Stimulated activated CD8-positive, alpha-beta memory T cell treated with anti-CD3 and anti-CD28 coated beads, Interleukin-7, amount 100 ng/mL, for 1 hour (primary cell): Measurements from ENCODE around the gene GALNS.

Experiments used
- DNase-seq, 2 donors: peaks; one replicate each; pipeline ENCODE4 v3.0.0-alpha.2; 2020; ENCODE audit warnings: low read depth in 2 of 2

Gene GALNS

DNA sequence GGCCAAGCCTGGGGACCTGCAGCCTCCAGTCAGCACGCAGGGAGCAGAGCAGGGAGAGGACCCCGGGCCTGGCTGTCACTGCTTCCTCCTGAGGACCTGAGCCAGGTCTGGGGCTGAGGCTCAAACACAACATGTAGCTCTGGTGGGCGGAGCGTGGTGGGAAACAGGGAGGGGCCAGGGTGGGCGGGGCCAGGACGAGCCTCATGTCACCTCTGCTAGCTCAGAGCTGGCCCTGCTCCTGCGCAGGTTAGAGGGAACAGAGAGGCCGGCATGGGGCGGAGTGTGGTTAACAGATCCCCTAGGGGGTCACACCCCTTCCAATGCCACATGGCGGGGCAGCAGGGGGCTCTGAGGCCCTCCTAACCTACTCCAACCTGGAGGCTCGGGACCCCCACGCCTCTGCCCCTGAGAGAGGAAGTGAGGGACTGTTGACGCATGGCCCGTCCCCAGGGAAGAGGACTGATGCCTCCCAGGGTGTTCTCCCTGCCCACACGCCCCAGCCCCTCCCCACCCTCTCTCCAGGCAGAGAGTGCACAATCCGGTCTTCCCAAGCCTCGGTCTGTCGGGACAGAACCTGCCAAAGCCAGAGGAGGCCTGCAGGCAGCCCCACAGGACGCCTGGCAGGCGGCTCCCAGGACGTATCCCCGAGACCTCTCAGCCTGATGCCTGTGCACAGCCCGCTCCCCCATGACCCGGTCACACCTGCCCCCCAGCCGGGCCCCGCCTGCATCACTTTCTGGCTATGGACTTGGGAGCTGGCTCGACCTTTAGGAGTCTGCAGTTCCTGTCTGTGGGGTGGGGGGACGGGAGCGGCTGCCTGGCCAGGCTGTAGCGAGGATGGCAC, 86.9 kb downstream of the GALNS start:
- no peak for DNase-seq

DNA sequence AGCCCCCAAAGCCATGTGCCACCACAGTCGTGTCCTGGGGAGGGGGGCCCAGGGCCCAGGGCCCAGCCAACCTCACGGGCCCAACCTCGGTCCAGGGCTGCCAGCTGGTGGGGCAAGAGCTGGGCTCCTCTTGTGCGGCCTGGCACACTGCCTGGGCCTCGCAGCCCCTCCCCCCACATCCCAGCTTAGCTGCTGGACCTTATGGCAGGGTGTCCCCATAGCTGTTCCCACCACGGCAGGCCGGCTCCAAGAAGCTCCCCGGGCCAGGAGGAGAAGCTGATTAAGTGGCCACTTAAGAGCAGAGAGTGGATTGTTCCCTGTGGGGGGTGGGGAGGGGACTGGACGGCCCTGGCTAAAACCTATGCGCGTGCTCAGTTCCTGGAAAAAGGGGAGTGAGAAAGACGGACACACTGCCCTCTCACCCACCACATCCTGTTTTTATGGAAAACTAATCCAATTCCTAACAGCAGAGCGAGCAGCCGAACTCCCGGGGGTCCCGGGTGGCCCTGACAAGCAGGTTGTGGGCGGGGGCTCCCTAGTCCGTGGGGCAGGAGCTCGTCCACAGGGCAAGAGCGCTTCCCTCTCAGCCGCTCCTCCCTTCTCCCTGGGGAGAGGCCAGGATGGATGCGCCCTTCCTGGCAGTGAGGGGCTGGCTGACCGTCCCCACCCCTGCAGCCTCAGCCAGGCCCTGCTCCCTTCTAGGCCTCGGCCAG, 88.5 kb downstream of the GALNS start:
- DNase-seq = no peak

DNA sequence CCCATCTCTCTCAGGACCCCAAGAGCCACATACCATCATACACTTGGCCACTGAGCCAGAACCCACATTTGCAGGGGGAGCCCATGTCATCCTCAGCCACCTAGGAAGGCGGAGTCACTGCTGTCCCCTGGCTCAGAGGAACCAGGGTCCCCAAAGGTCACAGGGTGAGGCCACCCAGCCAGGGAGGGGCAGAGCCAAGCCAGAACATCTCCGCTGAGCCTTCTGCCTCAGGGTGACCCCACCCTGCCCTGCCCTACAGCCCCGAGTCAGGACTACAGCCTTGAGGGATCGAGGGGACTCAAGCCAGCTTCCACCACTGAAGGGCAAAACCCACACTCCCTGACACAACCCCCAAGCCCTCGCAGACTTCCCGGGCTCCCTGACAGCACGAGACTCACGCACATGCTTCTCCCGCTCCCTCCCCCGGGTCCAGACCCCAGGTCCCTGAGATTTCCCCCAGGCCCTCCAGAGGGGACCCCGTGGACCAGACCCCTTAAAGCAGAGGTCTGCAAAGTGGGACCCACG, 89.1 kb downstream of the GALNS start:
- no peak for DNase-seq

DNA sequence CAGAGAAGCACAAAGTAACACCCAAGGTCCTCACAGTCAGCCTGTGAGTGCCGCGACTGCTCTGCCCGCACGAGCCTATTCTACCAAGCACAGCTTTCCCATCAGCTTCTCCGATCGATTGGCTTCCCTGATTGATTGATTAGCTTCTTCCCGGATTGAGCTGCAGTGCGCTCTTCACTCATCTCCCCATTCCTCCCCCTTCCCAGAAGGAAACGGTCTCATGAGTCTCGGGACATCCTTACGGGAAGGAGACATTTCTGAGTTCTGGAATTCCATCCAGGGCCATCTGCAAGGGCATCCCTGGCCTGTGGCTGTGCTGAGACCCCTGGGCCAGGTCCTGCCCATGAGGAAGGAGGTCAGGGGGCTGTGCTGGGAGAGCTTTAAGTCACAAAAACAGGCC, 89.8 kb downstream of the GALNS start:
- DNase-seq = no peak

DNA sequence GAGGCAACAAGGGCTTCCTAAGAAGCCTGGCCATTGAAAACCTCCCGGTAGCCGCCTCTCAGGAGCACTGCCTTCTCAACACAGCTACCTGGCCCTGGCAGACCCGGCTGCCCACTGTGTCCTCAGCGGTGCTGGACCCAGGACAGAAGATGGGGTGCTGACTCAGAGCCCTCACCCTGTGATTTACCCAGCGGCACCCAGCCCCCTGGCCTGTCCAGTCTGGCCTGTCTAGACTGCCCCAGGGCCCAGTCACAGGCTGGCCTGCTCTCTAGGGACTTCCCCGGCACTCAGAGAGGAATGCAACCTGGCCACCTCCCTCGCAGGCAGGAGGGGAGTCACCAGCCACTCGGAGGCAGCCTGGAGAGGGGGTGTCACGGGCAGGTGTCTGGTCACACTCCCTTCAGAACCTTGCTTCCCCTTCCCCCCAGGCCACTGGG, 91.8 kb downstream of the GALNS start:
- DNase-seq = no peak

DNA sequence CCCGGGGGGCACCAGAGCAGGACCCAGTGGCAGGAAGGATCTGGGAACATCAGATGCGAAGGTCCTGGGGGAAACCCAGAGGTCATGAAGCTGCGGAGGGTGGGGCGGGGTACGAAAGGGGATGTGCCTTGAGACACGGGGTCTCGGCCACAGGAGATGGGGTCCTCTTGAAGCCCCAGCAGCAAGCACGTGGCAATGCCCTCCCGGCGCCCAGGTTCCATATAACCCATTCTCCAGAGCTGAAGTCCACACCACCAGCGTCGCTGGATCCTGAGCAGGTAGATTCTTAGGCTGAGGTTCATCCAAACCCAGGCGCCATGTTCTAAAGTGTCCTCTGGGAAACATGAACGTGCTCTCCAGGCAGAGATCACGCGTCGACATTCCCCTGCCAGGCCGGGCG, 92.7 kb downstream of the GALNS start:
- DNase-seq = no peak
